Vagina (tissue), 2 donors: ENCODE data around the gene IFT122.

Experiments used
- CTCF ChIP-seq, 3 experiments: fragments of 450-650 bp in 2 of 3; fragments of 200-600 bp in 1 of 3; sonication (generic) in 1 of 3; IDR thresholded peaks; one replicate each; pipeline ENCODE4 v1.5.1; 2017 to 2019; ENCODE audit warnings: antibody characterized with exemption in 3 of 3, mild to moderate bottlenecking in 2 of 3, moderate library complexity in 2 of 3
- POLR2A ChIP-seq, 2 donors: fragments of 450-650 bp; IDR thresholded peaks; one replicate each; pipeline ENCODE4 v1.6.1; 2017; ENCODE audit warnings: antibody characterized with exemption in 2 of 2, mild to moderate bottlenecking in 2 of 2, moderate library complexity in 2 of 2
- POLR2AphosphoS5 ChIP-seq, 2 donors: sonication (generic); formaldehyde crosslinking; IDR thresholded peaks; one replicate each; pipeline ENCODE4 v1.9.0; 2017; ENCODE audit warnings: antibody characterized with exemption in 2 of 2, mild to moderate bottlenecking in 2 of 2, low read depth in 1 of 2; ENCODE audit not compliant: insufficient read depth in 1 of 2

GRCh38 chr3:129519449-129519848 is 79.4 kb downstream of the IFT122 start:
- TF ChIP-seq POLR2AphosphoS5 (IDR thresholded peaks at IDR 0.05; ENCODE audit: insufficient read depth in 1 of 2, low read depth in 1 of 2): no peak
- no peak for TF ChIP-seq CTCF (IDR thresholded peaks at IDR 0.05)
- no peak for TF ChIP-seq POLR2A (IDR thresholded peaks at IDR 0.05)
